ENCODE results near the gene STIP1.

Gene STIP1

DNA sequence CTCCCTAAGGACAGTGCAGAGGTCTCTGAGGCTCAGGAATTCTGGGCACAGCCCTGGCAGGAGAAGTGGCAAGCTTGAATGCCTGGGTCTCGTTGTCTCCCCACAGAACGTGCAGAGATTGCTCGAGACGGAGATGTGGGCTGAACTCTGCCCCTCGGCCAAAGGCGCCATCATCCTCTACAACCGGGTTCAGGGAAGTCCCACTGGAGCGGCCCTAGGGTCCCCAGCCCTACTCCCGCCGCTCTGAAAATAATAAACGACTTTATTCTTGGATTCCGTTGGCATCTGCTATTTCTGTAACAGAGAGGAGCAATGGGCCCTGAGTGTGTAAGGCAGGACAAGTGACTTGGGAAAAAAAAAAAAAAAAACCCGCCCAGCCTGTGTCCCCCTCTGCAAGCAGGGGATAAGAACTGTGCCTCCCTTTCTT is 43.8 kb downstream of the STIP1 start:
- TF ChIP-seq, protein P1, sequence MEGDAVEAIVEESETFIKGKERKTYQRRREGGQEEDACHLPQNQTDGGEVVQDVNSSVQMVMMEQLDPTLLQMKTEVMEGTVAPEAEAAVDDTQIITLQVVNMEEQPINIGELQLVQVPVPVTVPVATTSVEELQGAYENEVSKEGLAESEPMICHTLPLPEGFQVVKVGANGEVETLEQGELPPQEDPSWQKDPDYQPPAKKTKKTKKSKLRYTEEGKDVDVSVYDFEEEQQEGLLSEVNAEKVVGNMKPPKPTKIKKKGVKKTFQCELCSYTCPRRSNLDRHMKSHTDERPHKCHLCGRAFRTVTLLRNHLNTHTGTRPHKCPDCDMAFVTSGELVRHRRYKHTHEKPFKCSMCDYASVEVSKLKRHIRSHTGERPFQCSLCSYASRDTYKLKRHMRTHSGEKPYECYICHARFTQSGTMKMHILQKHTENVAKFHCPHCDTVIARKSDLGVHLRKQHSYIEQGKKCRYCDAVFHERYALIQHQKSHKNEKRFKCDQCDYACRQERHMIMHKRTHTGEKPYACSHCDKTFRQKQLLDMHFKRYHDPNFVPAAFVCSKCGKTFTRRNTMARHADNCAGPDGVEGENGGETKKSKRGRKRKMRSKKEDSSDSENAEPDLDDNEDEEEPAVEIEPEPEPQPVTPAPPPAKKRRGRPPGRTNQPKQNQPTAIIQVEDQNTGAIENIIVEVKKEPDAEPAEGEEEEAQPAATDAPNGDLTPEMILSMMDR (IDR thresholded peaks at IDR 0.05), result no peak
- peak overlapping the region; percentile 93 to 95 for H3K27ac ChIP-seq
- no peak for DNase-seq (ENCODE audit: low spot score)
- peak overlapping the region; percentile 75 for H3K4me3 ChIP-seq

DNA sequence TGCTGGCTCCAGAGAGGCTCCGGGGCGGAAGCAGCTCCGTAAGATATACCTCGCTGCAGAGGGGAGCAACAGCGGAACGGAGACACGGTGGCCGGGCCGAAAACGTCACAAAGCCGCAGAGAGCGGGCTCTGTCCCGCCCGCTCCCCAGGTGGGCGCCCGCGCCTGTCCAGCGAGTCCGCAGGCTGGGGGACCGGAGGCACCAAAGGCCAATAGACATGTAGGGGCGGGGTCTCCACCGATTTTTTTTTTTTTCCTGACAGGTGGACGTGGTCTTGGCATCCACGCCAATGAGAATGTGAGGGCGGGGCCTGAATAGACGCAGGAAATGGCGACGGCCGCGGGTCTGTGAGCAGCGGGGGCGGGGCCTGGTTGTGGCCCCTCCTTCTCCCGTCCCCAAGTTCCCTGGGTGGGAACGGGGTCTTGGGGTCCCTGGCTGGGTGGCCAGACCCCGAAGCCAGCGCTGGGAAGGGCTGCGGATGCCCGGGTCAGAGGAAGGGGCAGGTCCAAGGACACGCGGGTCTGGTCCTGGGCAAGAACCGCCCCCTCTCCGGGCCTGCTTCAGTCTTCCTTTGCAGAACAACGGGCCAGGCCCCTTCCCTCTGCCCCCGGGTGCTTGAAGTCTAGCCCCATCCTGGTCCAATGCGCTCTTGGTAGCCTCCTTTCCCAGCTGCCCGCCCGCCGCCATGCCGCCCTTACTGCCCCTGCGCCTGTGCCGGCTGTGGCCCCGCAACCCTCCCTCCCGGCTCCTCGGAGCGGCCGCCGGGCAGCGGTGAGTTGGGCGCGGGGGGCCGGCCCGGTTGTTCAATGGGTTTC is 44.4 kb downstream of the STIP1 start, which contains the start of gene DNAJC4:
DNAJC4 (plus strand) TSS at position 378 of the 814 bp plus-strand sequence; CDS start at position 685, 307 bp downstream.
- TF ChIP-seq, protein P1 (IDR thresholded peaks at IDR 0.05), result no peak
- Histone ChIP-seq H3K27ac (peak within 1 kb of the TSS; percentile 93 to 95), H3K4me3 (peak within 1 kb of the TSS; percentile 75)
- DNase-seq (ENCODE audit: low spot score), result no peak

DNA sequence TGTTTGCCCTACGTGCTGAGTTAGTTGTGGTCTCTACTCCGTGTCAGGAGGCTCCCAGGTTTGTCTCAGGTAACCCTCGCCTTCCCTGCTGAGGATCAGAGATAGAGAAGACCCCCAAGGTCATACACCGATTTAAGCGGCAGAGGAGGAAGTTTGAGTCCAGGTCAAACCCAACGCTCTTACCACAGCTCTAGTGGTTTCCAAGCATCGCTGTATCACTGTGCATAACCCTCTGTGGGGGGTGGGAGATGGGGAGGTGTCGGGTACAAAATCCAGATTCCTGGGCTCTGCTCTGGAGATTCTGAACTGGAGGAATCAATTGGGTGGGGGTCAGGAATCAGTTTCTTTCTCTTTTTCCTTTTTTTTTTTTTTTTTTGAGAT is 45.0 kb downstream of the STIP1 start:
- TF ChIP-seq, protein P1 (IDR thresholded peaks at IDR 0.05), result no peak
- Histone ChIP-seq H3K27ac (peak overlapping the region; percentile 93 to 95), H3K4me3 (peak overlapping the region; percentile 75)
- DNase-seq (ENCODE audit: low spot score), result no peak

DNA sequence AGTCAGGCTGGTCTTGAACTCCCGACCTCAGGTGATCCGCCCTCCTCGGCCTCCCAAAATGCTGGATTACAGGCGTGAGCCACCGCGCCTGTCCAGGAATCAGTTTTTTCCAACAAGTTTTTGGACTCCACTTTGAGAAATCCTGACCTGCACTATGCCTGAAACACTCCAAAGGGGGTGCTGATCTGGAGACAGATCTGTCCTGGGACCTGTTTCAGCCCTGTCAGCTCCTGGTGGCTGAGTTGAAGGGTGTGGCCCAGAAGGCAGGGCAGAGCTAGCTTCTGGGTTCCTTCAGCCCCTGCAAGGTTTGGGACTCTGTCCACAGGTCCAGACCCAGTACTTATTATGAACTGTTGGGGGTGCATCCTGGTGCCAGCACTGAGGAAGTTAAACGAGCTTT is 45.6 kb downstream of the STIP1 start:
- TF ChIP-seq, protein P1 (IDR thresholded peaks at IDR 0.05), result no peak
- DNase-seq (ENCODE audit: low spot score), result no peak
- peak overlapping the region in 1 of 2 donors; percentile 5 for H3K27ac ChIP-seq
- no peak overlapping the region for H3K4me3 ChIP-seq

DNA sequence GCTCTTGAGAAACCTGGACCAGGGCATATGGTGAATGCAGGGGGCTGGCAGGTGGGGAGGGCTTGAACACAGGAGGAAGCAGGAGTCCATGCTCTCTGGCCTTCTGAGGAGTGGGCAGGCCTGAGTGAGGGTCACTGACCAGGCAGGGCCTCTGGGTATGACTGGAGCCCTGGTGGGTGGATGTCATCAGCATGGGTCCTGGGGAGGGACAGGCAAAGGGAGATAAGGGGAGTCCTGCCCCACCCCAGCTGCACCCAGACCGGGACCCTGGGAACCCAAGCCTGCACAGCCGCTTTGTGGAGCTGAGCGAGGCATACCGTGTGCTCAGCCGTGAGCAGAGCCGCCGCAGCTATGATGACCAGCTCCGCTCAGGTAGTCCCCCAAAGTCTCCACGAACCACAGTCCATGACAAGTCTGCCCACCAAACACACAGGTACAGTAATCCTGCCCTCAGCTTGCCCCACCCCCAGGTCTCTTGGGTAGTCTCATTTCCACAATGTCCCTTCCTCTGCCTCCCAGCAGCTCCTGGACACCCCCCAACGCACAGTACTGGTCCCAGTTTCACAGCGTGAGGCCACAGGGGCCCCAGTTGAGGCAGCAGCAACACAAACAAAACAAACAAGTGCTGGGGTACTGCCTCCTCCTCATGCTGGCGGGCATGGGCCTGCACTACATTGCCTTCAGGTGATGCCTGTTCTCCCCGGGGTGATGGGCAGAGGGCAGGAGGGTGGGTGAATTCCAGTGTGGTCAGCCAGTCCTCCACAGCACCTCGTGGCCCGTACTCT is 46.4 kb downstream of the STIP1 start:
- peak overlapping the region in 1 of 2 donors; percentile 20 for H3K27ac ChIP-seq
- H3K4me3 ChIP-seq, result no peak overlapping the region
- no peak for DNase-seq (ENCODE audit: low spot score)
- TF ChIP-seq, protein P1 (IDR thresholded peaks at IDR 0.05), result no peak

DNA sequence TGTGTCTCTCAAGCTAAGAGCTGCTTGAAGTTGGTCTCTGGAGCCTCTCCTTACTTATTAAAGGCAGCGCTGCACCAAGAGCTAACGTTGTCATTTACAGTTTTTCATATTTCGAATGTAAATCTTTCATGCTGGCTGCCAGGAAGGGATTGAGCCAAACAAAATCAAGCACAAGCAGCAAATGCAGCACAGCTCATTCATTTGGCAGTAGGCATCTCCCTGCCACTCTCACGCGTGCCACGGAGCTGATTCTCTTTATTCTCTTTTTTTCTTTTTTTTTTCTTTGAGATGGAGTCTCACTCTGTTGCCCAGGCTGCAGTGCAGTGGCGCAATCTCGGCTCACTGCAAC is 47.0 kb downstream of the STIP1 start:
- Histone ChIP-seq H3K27ac (peak overlapping the region in 1 of 2 donors; percentile 20), H3K4me3 (no peak overlapping the region)
- TF ChIP-seq, protein P1 (IDR thresholded peaks at IDR 0.05), result no peak
- DNase-seq (ENCODE audit: low spot score), result no peak

All from coronary artery (tissue), 2 donors.